HG03064 (cell line): Measurements from ENCODE around the gene PRCD.

Experiments
- ATAC-seq: cut with Tn5 transposase; IDR thresholded peaks from one replicate; pipeline ENCODE4 v1.9.1; 2021; ENCODE audit warnings: low read depth; ENCODE audit not compliant: unreplicated experiment

PRCD gene

GRCh38 chr17:76586741-76587487 is 47.1 kb downstream of the PRCD start:
- ATAC-seq, result no peak

DNA sequence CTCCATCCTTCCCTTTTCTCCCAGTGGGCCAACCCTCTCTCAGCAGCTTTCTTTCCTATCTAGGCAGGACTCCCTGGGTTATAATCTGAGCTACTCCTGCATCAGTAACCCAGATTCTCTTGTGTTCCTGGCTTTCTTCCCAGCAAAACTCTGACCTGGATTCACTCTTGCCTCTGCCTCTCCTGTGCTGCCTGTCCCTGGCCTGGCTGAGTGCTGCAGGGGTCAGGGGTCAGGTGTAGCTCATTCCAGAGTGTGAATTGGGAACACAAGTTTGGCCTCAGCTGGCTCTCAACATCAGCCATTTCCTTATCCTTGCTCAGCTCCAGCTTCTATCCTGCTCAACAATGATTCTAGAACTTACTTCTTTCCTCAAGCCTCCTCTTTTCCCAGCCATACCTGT is 48.3 kb downstream of the PRCD start:
- no peak for ATAC-seq

DNA sequence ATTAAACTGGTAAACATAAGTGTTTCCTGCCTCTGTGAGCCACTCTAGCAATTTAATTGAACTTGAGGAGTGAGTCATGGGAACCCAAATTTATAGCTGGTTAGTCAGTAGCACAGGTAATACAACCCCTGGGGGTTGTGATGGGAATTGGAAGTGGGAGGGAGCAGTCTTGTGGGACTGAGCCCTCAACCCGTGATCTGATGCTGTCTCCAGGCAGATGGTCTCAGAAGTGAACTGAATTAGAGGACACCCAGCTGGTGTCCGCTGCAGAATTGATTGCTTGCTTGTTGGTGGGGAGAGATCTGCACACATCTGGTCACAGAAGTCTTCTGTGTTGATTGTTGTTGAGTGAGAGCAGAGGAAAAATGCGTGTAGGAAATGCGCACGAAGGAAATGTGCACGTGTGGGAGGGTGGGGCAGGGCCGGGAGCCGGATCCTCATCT is 53.6 kb downstream of the PRCD start:
- no peak for ATAC-seq

DNA sequence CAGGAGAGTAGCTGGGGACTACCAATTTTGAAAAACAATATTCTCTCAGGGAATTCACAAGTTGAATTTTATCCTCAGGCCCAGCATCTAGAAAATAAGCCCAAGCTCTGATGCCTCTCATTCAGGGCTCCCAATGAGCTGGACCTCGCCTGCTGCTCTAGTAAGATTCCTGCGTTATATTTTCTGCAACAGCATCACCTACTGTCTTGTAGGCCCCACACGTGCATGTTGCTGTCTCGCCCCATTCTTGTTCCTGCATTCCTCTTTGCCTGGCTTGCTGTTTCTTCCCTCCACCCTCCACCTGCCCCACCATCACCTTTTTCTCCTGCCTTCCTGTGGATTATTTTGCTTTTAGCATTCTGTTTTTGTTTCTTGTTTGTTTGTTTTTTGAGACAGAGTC is 54.1 kb downstream of the PRCD start:
- ATAC-seq, result no peak

DNA sequence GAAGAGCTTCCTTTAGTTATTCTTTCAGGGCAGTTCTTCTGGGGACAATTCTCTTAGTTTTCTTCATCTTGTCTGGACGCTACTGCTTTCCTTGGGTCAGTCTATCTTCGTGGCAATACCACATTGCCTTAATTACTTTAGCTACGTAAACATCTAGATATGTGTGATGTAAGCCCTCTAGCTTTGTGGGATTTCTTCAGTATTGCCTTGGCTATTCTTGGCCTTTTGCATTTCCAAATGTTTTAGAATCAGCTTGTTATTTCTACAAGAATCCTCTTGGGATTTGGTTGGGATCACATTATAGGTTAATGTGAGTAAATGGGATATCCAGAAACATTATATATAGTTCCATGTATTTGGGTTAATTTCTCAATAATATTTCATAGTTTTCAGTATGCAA is 54.8 kb downstream of the PRCD start:
- ATAC-seq, result no peak
